ENCODE measurements around the gene PARVB. TPM values are rescaled to one million over a fixed set of nuclear protein-coding genes. Genes with fewer than 3 reads are reported as not detected.

PARVB gene
- total and polyA plus RNA-seq, 2 of the 8 experiments (the other 6 are each of a cell fraction or from before 2014, with no cell fraction given): 14.5 to 18.6 TPM

DNA sequence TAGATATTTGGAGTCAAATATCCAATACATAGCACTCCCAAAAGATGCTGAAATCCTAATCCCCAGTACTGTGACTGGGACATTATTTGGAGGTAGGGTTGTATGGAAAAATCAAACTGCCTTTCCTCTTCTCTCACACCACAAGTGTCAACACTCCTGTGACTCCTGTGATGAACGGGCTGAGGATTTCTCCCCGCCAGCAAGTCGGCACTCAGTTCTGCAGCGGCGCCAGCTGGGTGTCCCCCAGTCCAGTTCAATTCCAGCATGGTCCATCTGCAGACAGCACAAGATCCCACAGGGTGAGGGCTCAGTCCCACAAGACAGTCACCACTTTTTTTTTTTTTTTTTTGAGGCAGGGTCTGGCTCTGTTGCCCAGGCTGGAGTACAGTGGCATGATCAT, 4.3 kb upstream of the PARVB start:
- no peak overlapping the region for H2AFZ ChIP-seq (ENCODE audit: low read length)
- no peak overlapping the region for H2BK15ac ChIP-seq (ENCODE audit: low read length)
- ChIA-PET CTCF (ENCODE audit: partially characterized antibody) (interaction anchor here (1.3 to 1.5 kb wide), 2 partner anchors 20 to 66 kb away, joined by 3 read pairs; no protein-coding TSS in a partner anchor), POLR2A (ENCODE audit: partially characterized antibody) (no interaction called here)
- no peak for FAIRE-seq
- no peak overlapping the region for H3K18ac ChIP-seq (ENCODE audit: extremely low read depth, low read length)
- H3K4me1 ChIP-seq (replicated peaks in 1 of 4; ENCODE audit: control insufficient read depth in 3 of 4, insufficient read depth in 4 of 4, low read length in 3 of 4): peaks cover 0 to 7% (median 2%) of the 10 kb centered on the region in 4 experiments; a peak in 4 of 7 replicates
- H3K79me1 ChIP-seq (ENCODE audit: low read depth, low read length): no peaks in the 10 kb centered on the region; the same call in 1 of the 2 replicates
- no peak overlapping the region for H3K56ac ChIP-seq (replicated peaks; ENCODE audit: insufficient read length, low read depth, low read length)
- no peak overlapping the region for H4K5ac ChIP-seq (ENCODE audit: insufficient read length, low read depth, low read length)
- no peak overlapping the region for H3K27ac ChIP-seq (ENCODE audit: low read depth, low read length)
- no peak overlapping the region for H3K4me3 ChIP-seq (ENCODE audit: extremely low read depth in 1 of 4, insufficient read depth in 2 of 4, low read depth in 3 of 4, low read length in 4 of 4)
- no peak overlapping the region for H3K14ac ChIP-seq (ENCODE audit: insufficient read length)
- no peak overlapping the region for H2BK20ac ChIP-seq (ENCODE audit: low read length)
- peaks cover 3% of the 10 kb centered on the region; the same call in 1 of the 2 replicates for H3K23me2 ChIP-seq (ENCODE audit: low read depth, low read length)
- WGBS, 2 experiments (ENCODE audit: extremely low coverage in 1 of 2, insufficient coverage in 1 of 2, insufficient read length in 1 of 2, insufficient replicate concordance in 2 of 2, low coverage in 1 of 2, low lambda C conversion rate in 2 of 2, missing lambda C conversion rate in 1 of 2): 95% methylated on average over 5 of the region's 5 CpGs; no CpG with 5 or more reads in 1 of the 2 experiments
- no peak overlapping the region for H4K91ac ChIP-seq (replicated peaks; ENCODE audit: insufficient read length, low read length)
- DNase-seq (ENCODE audit: low read depth in 1 of 2, low spot score in 2 of 2): no peak
- H3K79me2 ChIP-seq (ENCODE audit: control insufficient read depth in 1 of 2, insufficient read depth in 2 of 2, low read length in 2 of 2): no peaks in the 10 kb centered on the region
- no peak overlapping the region for H4K8ac ChIP-seq (ENCODE audit: extremely low read depth, insufficient read depth, low read length)
- no peak overlapping the region for H2AK5ac ChIP-seq (ENCODE audit: low read depth, low read length)
- peaks cover 0 to 6% (median 2%) of the 10 kb centered on the region in 4 experiments; a peak in 4 of 7 replicates for H3K27me3 ChIP-seq (replicated peaks in 1 of 4; ENCODE audit: control insufficient read depth in 3 of 4, extremely low read depth in 1 of 4, insufficient read depth in 3 of 4, low read length in 3 of 4)
- no peak overlapping the region for H3K4ac ChIP-seq (replicated peaks; ENCODE audit: insufficient read length, low read depth, low read length)
- no peaks in the 10 kb centered on the region for H3K36me3 ChIP-seq (ENCODE audit: control insufficient read depth in 2 of 4, insufficient read depth in 4 of 4, low read length in 3 of 4)
- no peak overlapping the region for H3K23ac ChIP-seq (ENCODE audit: insufficient read length)
- H3K9ac ChIP-seq (replicated peaks in 1 of 4; ENCODE audit: extremely low read depth in 1 of 4, low read depth in 3 of 4, low read length in 3 of 4): no peak overlapping the region
- H2BK5ac ChIP-seq (ENCODE audit: low read depth, low read length): no peak overlapping the region
- no peak overlapping the region for H2BK120ac ChIP-seq (replicated peaks; ENCODE audit: low read depth, low read length)
- H3K4me2 ChIP-seq (ENCODE audit: insufficient read depth in 1 of 2, low read depth in 2 of 2, low read length in 2 of 2): no peak overlapping the region
- H4K20me1 ChIP-seq (replicated peaks in 1 of 2; ENCODE audit: control insufficient read depth in 1 of 2, insufficient read depth in 2 of 2, low read length in 2 of 2): no peaks in the 10 kb centered on the region
- H2BK12ac ChIP-seq (ENCODE audit: low read depth, low read length): no peak overlapping the region
- no peaks in the 10 kb centered on the region for H3K9me3 ChIP-seq (ENCODE audit: insufficient read depth in 2 of 2, low read depth in 1 of 2, low read length in 1 of 2)
- TF ChIP-seq KDM1A (IDR thresholded peaks at IDR 0.05; ENCODE audit: borderline replicate concordance, low read length) (no peak), GABPA (IDR thresholded peaks at IDR 0.05; ENCODE audit: borderline replicate concordance, insufficient read depth, low read length) (no peak), SRF (IDR thresholded peaks at IDR 0.05; ENCODE audit: low read depth, low read length) (no peak), SUZ12 (IDR thresholded peaks at IDR 0.05; ENCODE audit: low read length) (no peak), JUN (IDR thresholded peaks at IDR 0.05; ENCODE audit: low read depth, low read length) (no peak), CTBP2 (IDR thresholded peaks at IDR 0.05; ENCODE audit: borderline replicate concordance, insufficient read depth, insufficient read length, low read length) (no peak), PHF8 (conservative IDR thresholded peaks at IDR 0.05; ENCODE audit: low read depth, low read length) (no peak), BRCA1 (IDR thresholded peaks at IDR 0.05; ENCODE audit: low read depth, low read length) (no peak), TAF1 (IDR thresholded peaks at IDR 0.05; ENCODE audit: low read depth, low read length) (no peak), NANOG (IDR thresholded peaks at IDR 0.05; ENCODE audit: insufficient read depth, low read depth, low read length, poor library complexity, severe bottlenecking) (no peak), CEBPB (IDR thresholded peaks at IDR 0.05; ENCODE audit: low read depth, low read length) (no peak), SIN3A (conservative IDR thresholded peaks at IDR 0.05 in 1 of 2, IDR thresholded peaks at IDR 0.05 in 1 of 2; ENCODE audit: low read depth in 1 of 2, low read length in 2 of 2) (no peak)
- TF ChIP-seq, protein P1, sequence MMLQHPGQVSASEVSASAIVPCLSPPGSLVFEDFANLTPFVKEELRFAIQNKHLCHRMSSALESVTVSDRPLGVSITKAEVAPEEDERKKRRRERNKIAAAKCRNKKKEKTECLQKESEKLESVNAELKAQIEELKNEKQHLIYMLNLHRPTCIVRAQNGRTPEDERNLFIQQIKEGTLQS (IDR thresholded peaks at IDR 0.05; ENCODE audit: insufficient read depth, low read depth, low read length): no peak
